Keratinocyte (primary cell): Measurements from ENCODE around the gene NDEL1. TPM values are rescaled to one million over a fixed set of nuclear protein-coding genes. Genes with fewer than 3 reads are reported as not detected.

Experiments used
- DNase-seq: peaks from one replicate; pipeline ENCODE4 v3.0.0-alpha.2; 2011; ENCODE audit warnings: low read depth, missing footprints, low spot score
- FAIRE-seq: peaks from 2 replicates; lab custom pipeline; 2011; peaks lifted over from hg19 to GRCh38; lab: Jason Lieb, UNC
- H2AFZ ChIP-seq: 2 replicates; pipeline ENCODE4 v1.6.0; 2012; ENCODE audit warnings: low read length, control low read depth, inconsistent platforms; ENCODE audit not compliant: control insufficient read depth
- H3K27ac ChIP-seq: 2 replicates; pipeline ENCODE4 v1.5.1; 2011; ENCODE audit warnings: low read length; ENCODE audit not compliant: control insufficient read depth, insufficient read depth
- H3K27me3 ChIP-seq: 3 replicates; pipeline ENCODE4 v1.6.0; 2011; ENCODE audit warnings: low read length; ENCODE audit not compliant: control insufficient read depth, insufficient read depth; ENCODE audit errors: extremely low read depth
- H3K36me3 ChIP-seq, 2 experiments: 2 replicates in 1 of 2; 3 replicates in 1 of 2; pipeline ENCODE4 v1.5.1; 2011; ENCODE audit warnings: low read length in 2 of 2, mild to moderate bottlenecking in 1 of 2; ENCODE audit not compliant: control insufficient read depth in 2 of 2, insufficient read depth in 2 of 2; ENCODE audit errors: extremely low read depth in 1 of 2
- H3K4me1 ChIP-seq: 3 replicates; pipeline ENCODE4 v1.5.1; 2011; ENCODE audit warnings: low read length; ENCODE audit not compliant: control insufficient read depth, insufficient read depth; ENCODE audit errors: extremely low read depth
- H3K4me2 ChIP-seq: 3 replicates; pipeline ENCODE4 v1.6.0; 2011; ENCODE audit warnings: low read depth, low read length; ENCODE audit not compliant: control insufficient read depth, insufficient read depth; ENCODE audit errors: extremely low read depth
- H3K4me3 ChIP-seq, 3 experiments: fragments of 200-600 bp in 1 of 3; sonication (generic) in 1 of 3; 2 replicates in 2 of 3; 3 replicates in 1 of 3; pipeline ENCODE4 v1.5.1; 2011 to 2016; ENCODE audit warnings: low read length in 3 of 3, mild to moderate bottlenecking in 3 of 3, control low read depth in 2 of 3, inconsistent platforms in 1 of 3, low read depth in 1 of 3, mixed read lengths in 1 of 3, mixed run types in 1 of 3, moderate library complexity in 1 of 3; ENCODE audit not compliant: control insufficient read depth in 2 of 3, insufficient read depth in 2 of 3; ENCODE audit errors: extremely low read depth in 1 of 3
- H3K79me2 ChIP-seq: 2 replicates; pipeline ENCODE4 v1.6.0; 2012; ENCODE audit warnings: low read length; ENCODE audit not compliant: control insufficient read depth, insufficient read depth
- H3K9ac ChIP-seq: 3 replicates; pipeline ENCODE4 v1.6.0; 2011; ENCODE audit warnings: low read length; ENCODE audit not compliant: control insufficient read depth, insufficient read depth; ENCODE audit errors: extremely low read depth
- H3K9me1 ChIP-seq: 3 replicates; pipeline ENCODE4 v1.6.0; 2011; ENCODE audit warnings: low read length; ENCODE audit not compliant: control insufficient read depth, insufficient read depth; ENCODE audit errors: extremely low read depth
- H3K9me3 ChIP-seq: 2 replicates; pipeline ENCODE4 v1.5.1; 2012; ENCODE audit warnings: low read depth, low read length; ENCODE audit not compliant: control insufficient read depth
- H4K20me1 ChIP-seq: 3 replicates; pipeline ENCODE4 v1.6.0; 2011; ENCODE audit warnings: low read length; ENCODE audit not compliant: control insufficient read depth, insufficient read depth; ENCODE audit errors: extremely low read depth
- CTCF ChIP-seq, 3 experiments: IDR thresholded peaks in 1 of 3; conservative IDR thresholded peaks in 1 of 3; optimal IDR thresholded peaks in 1 of 3; 2 replicates in 2 of 3; 3 replicates in 1 of 3; pipeline versions ENCODE3 to v1.5.1; 2011; ENCODE audit warnings: low read length in 3 of 3, mild to moderate bottlenecking in 3 of 3, moderate library complexity in 2 of 3, control low read depth in 1 of 3, inconsistent platforms in 1 of 3; ENCODE audit not compliant: insufficient read depth in 2 of 3; ENCODE audit errors: extremely low read depth in 1 of 3
- EZH2 ChIP-seq: IDR thresholded peaks from one replicate; pipeline ENCODE4 v1.6.1; 2012; ENCODE audit warnings: inconsistent platforms, mild to moderate bottlenecking, low read length, moderate library complexity
- dilution Hi-C: fragments of 300-500 bp; cut with MboI; formaldehyde crosslinking; loops from one replicate; pipeline ENCODE4 v1.7.0; 2020; ENCODE audit warnings: low sequenced_read_pairs; ENCODE audit not compliant: extremely low pct_ligation_motif_present
- polyA plus RNA-seq, 5 experiments: library from polyadenylated mRNA; depleted of rRNA in 3 of 5; stranded (reverse) in 3 of 5; stranded (forward) in 1 of 5; unstranded in 1 of 5; fragments of >200 nt; gene quantifications; 1 replicate in 1 of 5; 2 replicates in 3 of 5; 3 replicates in 1 of 5; pipeline versions ENCODE4 v1.2.1 to v1.2.3, GENCODE V29; 2011 to 2012; ENCODE audit warnings: missing spikeins in 2 of 5, low read depth in 1 of 5, low replicate concordance in 1 of 5

The NDEL1 gene
- polyA plus RNA-seq, 1 donor (not counting 4 experiments of a cell fraction or from before 2014, with no cell fraction given), result 76.8 TPM

DNA sequence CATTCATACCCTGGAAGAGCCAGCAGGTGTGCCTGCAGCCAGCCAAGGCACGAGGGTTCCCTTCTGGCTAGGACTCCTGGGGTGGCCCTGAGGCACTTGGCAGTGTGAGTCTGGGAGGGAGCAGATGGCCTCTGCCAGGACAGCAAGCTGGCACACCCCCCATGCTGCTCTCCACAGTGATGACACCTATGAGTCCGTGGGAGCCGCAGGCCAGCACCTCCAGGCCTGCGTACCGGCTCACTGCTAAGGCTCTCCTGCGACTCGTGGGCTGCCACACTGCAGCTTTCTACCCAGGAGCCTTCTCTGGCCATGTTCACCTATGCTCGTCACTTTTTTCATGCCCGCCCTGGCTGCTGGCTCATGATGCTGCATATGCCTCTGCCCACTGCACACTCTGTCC, 68.1 kb downstream of the NDEL1 start:
- no peak for FAIRE-seq
- TF ChIP-seq CTCF (optimal IDR thresholded peaks at IDR 0.05 in 1 of 3, IDR thresholded peaks at IDR 0.05 in 1 of 3, conservative IDR thresholded peaks at IDR 0.05 in 1 of 3; ENCODE audit: extremely low read depth in 1 of 3, insufficient read depth in 2 of 3, low read length in 3 of 3) (no peak), EZH2 (no peak)
- H3K36me3 ChIP-seq, result peaks cover 23 to 40% of the 10 kb centered on the region in 2 experiments

GRCh38 chr17:8504460-8505207, 69.0 kb downstream of the NDEL1 start:
- no peaks in the 10 kb centered on the region for H3K9me3 ChIP-seq
- H3K9me1 ChIP-seq, result no peaks in the 10 kb centered on the region
- TF ChIP-seq CTCF (optimal IDR thresholded peaks at IDR 0.05 in 1 of 3, IDR thresholded peaks at IDR 0.05 in 1 of 3, conservative IDR thresholded peaks at IDR 0.05 in 1 of 3; ENCODE audit: extremely low read depth in 1 of 3, insufficient read depth in 2 of 3, low read length in 3 of 3) (no peak), EZH2 (no peak)
- no peak overlapping the region for H3K27ac ChIP-seq
- H3K27me3 ChIP-seq, result no peaks in the 10 kb centered on the region
- H3K4me1 ChIP-seq, result no peaks in the 10 kb centered on the region
- no peak overlapping the region for H3K4me3 ChIP-seq
- H3K79me2 ChIP-seq, result no peaks in the 10 kb centered on the region
- FAIRE-seq, result no peak
- DNase-seq, result no peak
- no peak overlapping the region for H3K9ac ChIP-seq
- no peaks in the 10 kb centered on the region for H4K20me1 ChIP-seq
- dilution Hi-C loops, result no loop called here
- peaks cover 20 to 37% of the 10 kb centered on the region in 2 experiments for H3K36me3 ChIP-seq
- no peak overlapping the region for H3K4me2 ChIP-seq
- H2AFZ ChIP-seq, result no peak overlapping the region

More for the DNA sequence above, 68.1 kb downstream of the NDEL1 start:
- no peak overlapping the region for H3K4me3 ChIP-seq
- H3K9ac ChIP-seq, result no peak overlapping the region
- dilution Hi-C loops, result no loop called here
- no peaks in the 10 kb centered on the region for H4K20me1 ChIP-seq
- H2AFZ ChIP-seq, result no peak overlapping the region
- no peaks in the 10 kb centered on the region for H3K9me3 ChIP-seq
- H3K27ac ChIP-seq, result no peak overlapping the region
- H3K27me3 ChIP-seq, result no peaks in the 10 kb centered on the region
- no peaks in the 10 kb centered on the region for H3K79me2 ChIP-seq
- H3K9me1 ChIP-seq, result no peaks in the 10 kb centered on the region
- no peak overlapping the region for H3K4me2 ChIP-seq
- H3K4me1 ChIP-seq, result no peaks in the 10 kb centered on the region
- DNase-seq, result no peak
